ENCODE measurements around the gene CTNNA2. TPM values are rescaled to one million over a fixed set of nuclear protein-coding genes. Genes with fewer than 3 reads are reported as not detected.

CTNNA2 gene
- 0.10 TPM in 1 of 2 replicates, not detected in the other for total RNA-seq (2014; rRNA removed; shearing (Covaris generic))

DNA sequence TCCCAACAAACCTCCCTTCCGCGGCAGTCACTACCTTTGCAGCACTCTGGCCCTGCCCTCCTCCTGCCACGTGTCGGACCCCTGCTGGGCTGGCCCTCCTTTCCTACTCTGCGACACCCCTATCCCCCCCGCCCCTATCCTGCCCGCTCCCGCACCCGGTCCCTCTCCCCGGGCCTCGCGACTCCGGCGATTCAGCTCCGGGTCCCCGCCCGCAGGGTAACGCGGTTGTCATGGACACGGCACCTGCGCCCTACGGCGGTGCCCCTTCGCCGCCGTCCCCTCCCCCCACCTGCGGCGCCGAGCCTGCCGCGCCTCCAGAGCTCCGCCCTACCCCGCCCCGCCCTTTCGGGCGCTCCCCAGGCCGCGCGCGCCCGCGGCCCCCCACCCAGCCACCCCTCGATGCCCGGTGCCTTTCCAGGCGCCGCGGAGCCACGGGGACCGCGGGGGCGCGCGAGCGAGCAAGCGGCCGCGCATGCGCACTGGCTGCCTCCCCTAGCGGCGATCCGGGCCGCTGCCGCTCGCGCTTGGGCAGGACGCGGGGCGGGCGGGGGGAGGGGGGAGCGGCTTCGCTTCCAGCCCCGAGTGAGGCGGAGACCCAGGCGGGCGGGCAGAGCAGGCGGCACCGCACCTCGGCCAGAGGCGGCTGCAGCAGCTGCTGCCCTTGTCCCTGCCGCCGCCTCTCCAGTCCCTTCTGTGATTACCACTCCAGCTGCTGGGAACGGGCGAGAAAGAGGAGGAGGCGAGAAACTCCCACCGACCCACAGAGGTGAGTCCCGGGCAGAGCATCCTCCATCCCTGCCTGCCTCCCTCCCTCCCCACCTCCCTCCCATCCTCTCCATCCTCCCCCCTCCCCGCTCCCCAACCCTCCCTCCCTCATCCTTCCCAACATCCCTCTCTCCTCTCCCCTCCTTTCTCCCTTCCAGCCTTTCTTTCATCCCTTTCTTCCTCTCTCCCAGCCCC lies at the start of gene CTNNA2:
TSS of gene CTNNA2 (plus strand) at position 610 of the 960 bp plus-strand sequence.
- no peak for DNase-seq (ENCODE audit: low spot score)

DNA sequence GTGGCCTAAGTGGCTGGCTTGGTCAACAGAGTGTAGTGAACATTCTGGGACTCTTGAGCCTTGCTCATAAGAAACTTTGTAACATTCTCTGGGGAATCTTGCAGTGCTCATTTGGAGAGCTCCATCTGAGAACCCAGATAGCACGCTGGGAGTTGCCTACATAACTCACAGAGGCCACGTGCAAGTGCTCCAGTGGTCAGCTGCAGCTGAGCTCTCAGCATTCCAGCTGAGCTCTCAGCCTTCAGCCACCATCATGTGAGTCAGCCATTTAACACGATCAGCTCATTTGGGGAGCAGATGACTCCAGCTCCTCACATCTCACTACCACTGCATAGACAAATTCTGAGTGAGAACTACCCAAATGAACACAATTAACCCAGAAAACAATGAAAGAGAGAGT lies 25.5 kb upstream of the CTNNA2 start:
- DNase-seq (ENCODE audit: low spot score), result no peak

- DNase-seq (ENCODE audit: low spot score), result peak; percentile 30
Observed at GRCh38 chr2:79511320-79511951, 1.4 kb upstream of the CTNNA2 start.

- DNase-seq (ENCODE audit: low spot score), result no peak
Observed at GRCh38 chr2:79513711-79514110, 860 bp downstream of the CTNNA2 start.

DNA sequence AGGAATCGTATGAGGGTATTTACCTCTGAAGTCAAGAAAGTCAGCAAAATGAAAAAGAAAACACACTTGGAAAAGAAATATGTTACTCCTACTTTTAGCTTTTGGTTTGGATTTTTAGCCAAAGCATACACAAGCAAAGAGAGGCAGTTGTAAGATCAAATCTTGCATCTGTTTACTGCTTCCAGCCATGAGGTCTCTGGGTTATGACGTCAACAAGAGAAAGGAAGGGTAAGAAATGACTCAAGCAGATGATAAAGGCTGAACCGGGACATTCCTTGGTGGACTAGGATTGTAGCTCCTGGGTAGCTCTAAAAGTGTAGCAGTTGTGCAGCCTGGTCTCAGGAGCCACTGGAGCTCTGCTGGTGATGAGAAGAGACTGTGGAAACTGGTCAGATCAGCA lies 16.8 kb downstream of the CTNNA2 start:
- DNase-seq (ENCODE audit: low spot score), result no peak

- DNase-seq (ENCODE audit: low spot score), result peak; percentile 30
Observed at GRCh38 chr2:79530443-79530842, 17.6 kb downstream of the CTNNA2 start.

DNA sequence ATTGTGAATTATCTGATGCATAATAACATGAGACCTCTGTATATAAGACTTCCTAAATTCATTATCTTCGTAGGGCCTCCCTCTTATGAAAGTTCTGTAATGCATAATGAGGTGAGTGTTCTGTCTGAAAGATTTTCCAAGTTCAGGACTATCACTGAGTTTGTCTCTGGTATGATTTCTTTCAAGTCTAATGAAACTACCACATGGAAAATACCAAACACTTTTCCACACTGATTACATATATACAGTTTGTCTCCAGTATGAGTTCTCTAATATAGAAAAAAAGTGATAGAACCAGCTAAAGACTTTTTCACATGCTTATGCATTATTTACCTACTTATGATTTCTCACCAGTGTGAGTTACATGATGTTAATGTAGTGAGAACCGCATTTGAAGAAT lies 34.7 kb downstream of the CTNNA2 start:
- DNase-seq (ENCODE audit: low spot score), result no peak

- DNase-seq (ENCODE audit: low spot score), result no peak
Observed at GRCh38 chr2:79552653-79553052, 39.8 kb downstream of the CTNNA2 start.

GRCh38 chr2:79554899-79555298 lies 42.0 kb downstream of the CTNNA2 start:
- DNase-seq (ENCODE audit: low spot score), result no peak

DNA sequence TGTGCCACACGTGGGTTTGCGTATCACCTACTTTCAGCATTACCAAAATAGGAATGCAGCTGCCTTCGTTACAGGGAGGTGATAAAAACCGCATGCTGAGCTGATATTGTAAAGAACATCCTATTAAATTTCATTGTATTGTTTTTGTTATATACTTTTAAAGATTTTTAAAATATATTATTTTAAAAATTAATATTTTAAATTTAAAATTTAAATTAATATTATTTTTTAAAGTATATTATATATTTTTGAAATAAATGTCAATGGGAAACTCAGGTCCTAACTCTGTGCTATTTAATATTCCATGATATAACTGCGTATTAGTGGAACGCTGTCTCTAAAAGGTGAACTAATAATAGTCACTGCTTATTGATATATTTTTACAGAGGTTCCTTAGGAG lies 51.2 kb downstream of the CTNNA2 start:
- no peak for DNase-seq (ENCODE audit: low spot score)

- DNase-seq (ENCODE audit: low spot score), result no peak
Observed at GRCh38 chr2:79569048-79569447, 56.2 kb downstream of the CTNNA2 start.

DNA sequence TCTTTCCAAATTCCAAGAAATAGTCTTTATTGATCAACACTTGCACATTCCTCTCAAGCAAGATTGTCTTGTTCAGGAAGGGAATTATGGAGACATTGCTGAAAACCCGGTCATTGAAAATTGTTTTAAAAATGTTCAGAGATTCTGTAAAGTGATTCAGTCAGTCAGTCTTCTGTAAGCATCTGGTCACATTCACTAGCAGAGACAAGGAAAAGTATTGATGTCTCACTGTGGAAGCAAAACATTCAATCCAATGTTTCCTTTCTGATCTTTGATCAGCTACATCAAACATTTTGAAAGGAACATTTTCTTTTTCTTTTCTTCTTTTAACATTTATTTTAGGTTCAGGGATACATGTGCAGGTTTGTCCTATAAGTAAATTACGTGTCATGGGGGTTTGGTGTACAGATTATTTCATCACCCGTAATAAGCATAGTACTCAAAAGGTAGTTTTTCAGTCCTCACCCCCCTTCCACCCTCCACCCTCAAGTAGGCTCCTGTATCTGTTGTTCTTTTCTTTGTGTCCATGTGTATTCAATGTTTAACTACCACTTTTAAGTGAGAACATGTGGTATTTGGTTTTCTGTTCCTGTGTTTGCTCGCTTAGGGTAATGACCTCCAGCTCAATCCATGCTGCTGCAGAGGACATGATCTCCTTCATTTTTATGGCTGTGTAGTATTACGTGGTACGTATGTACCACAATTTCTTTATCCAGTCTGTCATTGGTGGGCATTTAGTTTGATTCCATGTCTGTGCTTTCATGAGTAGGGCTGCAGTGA lies 61.2 kb downstream of the CTNNA2 start:
- no peak for DNase-seq (ENCODE audit: low spot score)

GRCh38 chr2:79576451-79576850 lies 63.6 kb downstream of the CTNNA2 start:
- no peak for DNase-seq (ENCODE audit: low spot score)

DNA sequence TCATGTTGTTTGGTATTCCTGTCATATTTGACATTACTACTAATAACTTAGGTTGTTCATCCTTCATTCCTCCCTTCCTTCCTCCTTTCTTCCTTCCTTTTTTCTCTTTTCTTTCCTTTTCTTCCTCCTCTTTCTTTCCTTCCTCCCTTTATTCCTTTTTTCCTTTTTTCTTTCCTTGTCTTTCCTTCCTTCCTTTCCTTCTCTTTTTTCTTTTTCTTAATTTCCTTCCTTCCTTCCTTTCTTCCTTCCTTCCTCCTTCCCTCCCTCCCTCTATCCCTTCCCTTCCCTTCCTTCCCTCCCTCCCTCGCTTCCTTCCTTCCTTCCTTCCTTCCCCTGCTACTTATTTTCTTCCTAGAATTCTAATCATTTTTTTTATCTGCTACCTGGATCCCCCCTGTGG lies 66.1 kb downstream of the CTNNA2 start:
- DNase-seq (ENCODE audit: low spot score), result no peak

DNA sequence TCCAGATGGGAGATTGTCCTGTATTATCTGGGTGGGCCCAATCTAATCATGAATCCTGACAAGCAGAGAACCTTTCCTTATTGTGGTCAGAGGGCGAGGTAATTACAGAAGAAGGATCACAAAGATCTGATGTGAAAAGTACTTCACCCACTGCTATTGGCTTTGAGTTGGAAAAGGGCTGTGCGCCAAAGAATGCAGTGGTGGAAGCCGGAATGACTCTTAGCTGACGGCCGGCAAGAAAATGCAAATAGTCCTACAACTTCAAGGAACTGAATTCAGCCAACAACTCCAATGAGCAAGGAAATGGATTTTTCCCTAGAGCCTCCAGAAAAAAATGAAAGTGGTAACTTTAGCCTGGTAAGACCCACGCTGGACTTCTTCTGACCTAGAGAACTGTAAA lies 67.3 kb downstream of the CTNNA2 start:
- peak; percentile 5 for DNase-seq (ENCODE audit: low spot score)

- no peak for DNase-seq (ENCODE audit: low spot score)
Observed at GRCh38 chr2:79585701-79586433, 73.0 kb downstream of the CTNNA2 start.

- no peak for DNase-seq (ENCODE audit: low spot score)
Observed at GRCh38 chr2:79591281-79591680, 78.4 kb downstream of the CTNNA2 start.

DNA sequence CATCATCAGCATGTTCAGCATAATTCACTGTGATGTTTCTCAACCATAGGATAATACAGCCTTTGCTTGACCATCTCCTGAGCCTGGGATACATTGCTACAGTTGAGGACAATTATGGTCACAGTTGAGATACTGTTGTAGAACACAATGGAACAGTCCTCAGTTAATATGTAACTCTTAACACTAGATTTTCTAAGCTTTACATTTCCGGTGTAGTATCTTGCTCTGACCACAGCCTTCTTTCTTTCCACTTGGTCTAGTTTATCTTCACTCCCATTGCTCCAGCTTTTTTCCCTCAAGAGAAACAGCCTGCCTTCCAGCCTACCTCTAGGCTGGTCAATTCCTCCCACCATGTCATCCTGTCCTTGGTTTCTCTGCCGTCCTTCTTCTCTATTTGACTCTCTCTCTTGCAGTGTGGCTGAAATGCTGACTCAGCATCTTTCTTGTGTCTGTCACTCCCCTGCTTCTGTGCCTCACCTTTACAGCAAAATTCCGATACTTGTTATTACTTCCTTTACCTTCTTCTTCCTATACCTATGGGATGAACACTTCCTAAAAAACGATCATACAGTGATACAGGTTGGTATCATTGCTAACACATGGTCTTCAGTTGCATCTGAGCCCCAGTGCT lies 80.5 kb downstream of the CTNNA2 start:
- DNase-seq (ENCODE audit: low spot score), result no peak

GRCh38 chr2:79596403-79596802 lies 83.6 kb downstream of the CTNNA2 start:
- DNase-seq (ENCODE audit: low spot score), result no peak

GRCh38 chr2:79604748-79605147 lies 91.9 kb downstream of the CTNNA2 start:
- DNase-seq (ENCODE audit: low spot score), result no peak

Measured in HT-29 (cell line).